ENCODE data around the gene KRTAP1-4. TPM values are rescaled to one million over a fixed set of nuclear protein-coding genes. Genes with fewer than 3 reads are reported as not detected.
A peak's percentile ranks its signal among the peaks of the same experiment; 100 is the strongest.

KRTAP1-4 gene
- total RNA-seq, 1 donor = not detected

DNA sequence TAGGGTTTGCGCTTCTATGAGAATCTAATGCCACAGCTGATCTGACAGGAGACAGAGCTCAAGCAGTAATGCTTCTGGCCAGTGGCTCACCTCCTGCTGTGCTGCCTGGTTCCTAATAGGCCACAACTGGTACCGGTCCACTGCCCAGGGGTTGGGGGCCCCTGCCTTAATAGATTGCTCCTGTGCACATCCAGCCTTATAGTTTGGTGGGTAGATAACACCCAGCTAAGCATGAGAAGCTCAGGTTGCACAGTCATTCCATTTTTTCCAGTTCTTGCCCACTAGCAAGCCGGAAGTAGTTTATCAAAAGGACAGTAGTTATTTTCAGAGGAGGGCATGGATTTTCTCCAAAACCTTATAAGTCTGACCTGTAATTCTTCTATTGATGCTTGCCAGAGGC is 10.6 kb downstream of the KRTAP1-4 start:
- no peak overlapping the region for H3K4me3 ChIP-seq (ENCODE audit: low read depth, low read length)
- DNase-seq (ENCODE audit: low read depth) = no peak
- TF ChIP-seq, protein P1, sequence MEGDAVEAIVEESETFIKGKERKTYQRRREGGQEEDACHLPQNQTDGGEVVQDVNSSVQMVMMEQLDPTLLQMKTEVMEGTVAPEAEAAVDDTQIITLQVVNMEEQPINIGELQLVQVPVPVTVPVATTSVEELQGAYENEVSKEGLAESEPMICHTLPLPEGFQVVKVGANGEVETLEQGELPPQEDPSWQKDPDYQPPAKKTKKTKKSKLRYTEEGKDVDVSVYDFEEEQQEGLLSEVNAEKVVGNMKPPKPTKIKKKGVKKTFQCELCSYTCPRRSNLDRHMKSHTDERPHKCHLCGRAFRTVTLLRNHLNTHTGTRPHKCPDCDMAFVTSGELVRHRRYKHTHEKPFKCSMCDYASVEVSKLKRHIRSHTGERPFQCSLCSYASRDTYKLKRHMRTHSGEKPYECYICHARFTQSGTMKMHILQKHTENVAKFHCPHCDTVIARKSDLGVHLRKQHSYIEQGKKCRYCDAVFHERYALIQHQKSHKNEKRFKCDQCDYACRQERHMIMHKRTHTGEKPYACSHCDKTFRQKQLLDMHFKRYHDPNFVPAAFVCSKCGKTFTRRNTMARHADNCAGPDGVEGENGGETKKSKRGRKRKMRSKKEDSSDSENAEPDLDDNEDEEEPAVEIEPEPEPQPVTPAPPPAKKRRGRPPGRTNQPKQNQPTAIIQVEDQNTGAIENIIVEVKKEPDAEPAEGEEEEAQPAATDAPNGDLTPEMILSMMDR (IDR thresholded peaks at IDR 0.05; ENCODE audit: insufficient read depth, low read length) = no peak

DNA sequence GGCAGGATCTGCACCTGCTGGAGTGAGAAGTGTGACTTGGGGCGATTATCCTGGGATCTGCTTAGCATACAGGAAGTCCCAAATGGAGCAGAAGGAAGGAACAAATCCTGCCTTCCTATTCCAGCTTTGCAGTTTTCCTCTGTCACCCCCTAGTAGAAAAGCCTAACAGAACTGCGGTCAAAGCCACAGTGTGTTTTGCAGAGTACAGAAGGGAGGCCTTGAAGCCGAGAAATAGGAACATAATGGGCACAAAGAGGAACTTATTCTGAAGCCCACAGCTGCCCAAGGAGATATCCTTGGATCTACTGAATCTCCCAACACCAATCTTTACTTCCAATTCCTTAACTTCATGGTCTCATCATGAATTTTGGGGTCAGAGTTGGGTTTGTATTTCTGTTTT is 11.5 kb downstream of the KRTAP1-4 start:
- TF ChIP-seq, protein P1 (IDR thresholded peaks at IDR 0.05; ENCODE audit: insufficient read depth, low read length) = no peak
- no peak for DNase-seq (ENCODE audit: low read depth)
- no peak overlapping the region for H3K4me3 ChIP-seq (ENCODE audit: low read depth, low read length)

DNA sequence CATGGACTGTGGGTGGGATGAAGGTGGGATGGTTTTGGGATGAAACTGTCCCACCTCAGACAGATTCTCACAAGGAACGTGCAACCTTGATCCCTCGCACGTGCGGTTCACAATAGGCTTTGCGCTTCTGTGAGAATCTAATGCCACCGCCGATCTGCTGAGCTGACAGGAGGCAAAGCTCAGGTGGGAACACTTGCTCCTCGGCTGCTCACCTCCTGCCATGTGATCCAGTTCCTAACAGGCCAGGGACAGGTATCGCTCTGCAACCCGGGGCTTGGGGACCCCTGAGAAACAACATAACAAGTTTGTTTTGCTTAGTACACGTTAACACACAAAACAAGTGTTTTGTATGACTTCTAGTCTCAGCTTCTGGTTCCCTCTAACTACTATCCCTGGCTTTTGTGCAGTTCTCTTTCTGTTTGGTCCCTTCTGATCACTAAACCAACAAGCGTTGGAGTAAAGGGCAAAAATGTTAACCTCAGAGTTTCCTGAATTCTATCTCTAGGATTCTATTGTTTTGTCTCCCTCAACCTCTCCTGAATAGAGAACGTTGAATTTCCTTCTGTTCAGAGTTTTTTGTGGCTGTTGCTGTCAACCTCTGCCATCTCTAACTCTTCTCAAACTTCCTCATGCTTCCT is 13.3 kb downstream of the KRTAP1-4 start:
- TF ChIP-seq, protein P1 (IDR thresholded peaks at IDR 0.05; ENCODE audit: insufficient read depth, low read length) = no peak
- DNase-seq (ENCODE audit: low read depth) = no peak
- no peak overlapping the region for H3K4me3 ChIP-seq (ENCODE audit: low read depth, low read length)

DNA sequence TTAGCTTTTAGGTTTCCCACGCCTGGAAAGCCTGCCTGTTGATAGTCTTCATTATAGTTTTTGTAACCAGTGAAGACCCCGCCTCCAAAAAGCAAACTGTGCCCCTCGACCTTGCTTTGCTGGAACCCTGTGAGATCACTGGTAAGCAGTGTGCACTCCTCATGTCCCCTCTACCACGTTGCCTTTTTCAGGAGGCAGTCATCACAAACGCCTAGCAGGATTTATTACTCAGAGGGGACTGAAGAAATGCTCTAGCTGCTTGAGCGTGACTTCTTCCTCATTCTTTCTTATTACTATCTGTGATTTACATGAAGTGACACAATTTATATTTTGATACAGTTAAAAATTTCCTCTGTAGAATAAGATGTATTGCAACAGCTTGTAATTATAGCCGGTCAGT is 14.5 kb downstream of the KRTAP1-4 start:
- no peak overlapping the region for H3K4me3 ChIP-seq (ENCODE audit: low read depth, low read length)
- DNase-seq (ENCODE audit: low read depth) = no peak
- TF ChIP-seq, protein P1 (IDR thresholded peaks at IDR 0.05; ENCODE audit: insufficient read depth, low read length) = no peak

DNA sequence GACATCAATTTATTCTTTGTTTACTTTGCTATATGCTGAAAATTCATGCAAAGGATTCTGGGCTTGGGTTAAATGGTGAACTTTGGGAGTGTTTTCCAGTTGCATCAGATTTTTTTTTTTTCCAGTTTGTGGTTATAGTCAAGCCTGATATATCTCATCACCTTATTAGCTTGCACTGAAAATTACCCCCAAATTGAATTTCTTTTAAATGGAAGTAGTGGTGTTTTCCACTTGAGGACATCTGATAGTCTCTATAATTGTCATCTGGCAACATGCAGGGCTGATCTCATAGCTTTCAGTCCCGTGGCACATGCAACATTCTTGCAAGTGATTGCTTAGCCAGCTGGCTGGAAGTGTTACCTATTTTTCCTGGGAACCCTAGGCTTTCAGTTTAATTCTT is 16.4 kb downstream of the KRTAP1-4 start:
- H3K4me3 ChIP-seq (ENCODE audit: low read depth, low read length) = no peak overlapping the region
- TF ChIP-seq, protein P1 (IDR thresholded peaks at IDR 0.05; ENCODE audit: insufficient read depth, low read length) = no peak
- peak; percentile 51 for DNase-seq (ENCODE audit: low read depth)

DNA sequence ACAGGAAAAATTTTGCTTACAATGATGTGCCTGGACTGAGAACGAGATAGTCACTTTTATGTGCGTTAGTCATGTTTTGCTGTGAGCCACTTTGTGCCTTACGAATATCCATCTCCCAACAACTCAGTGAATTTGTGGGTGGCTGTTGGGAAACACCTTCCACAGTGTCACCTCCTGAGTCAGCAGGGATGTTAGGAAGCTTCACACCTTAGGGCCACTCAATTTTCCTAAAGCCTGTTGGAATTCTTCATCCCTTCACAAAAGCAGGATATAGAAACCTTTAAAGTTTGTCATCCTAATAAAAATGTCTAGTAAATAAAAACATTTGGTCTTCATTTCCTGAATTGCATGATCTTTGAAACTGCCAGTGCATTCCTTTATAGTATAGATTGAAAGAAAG is 16.8 kb downstream of the KRTAP1-4 start:
- DNase-seq (ENCODE audit: low read depth) = no peak
- TF ChIP-seq, protein P1 (IDR thresholded peaks at IDR 0.05; ENCODE audit: insufficient read depth, low read length) = no peak
- H3K4me3 ChIP-seq (ENCODE audit: low read depth, low read length) = no peak overlapping the region
